HG03354 (cell line): ENCODE results near the gene C1QTNF8.

Experiments
- ATAC-seq: cut with Tn5 transposase; IDR thresholded peaks from one replicate; pipeline ENCODE4 v1.9.1; 2021; ENCODE audit warnings: mild to moderate bottlenecking; ENCODE audit not compliant: unreplicated experiment, poor library complexity, severe bottlenecking

The C1QTNF8 gene

DNA sequence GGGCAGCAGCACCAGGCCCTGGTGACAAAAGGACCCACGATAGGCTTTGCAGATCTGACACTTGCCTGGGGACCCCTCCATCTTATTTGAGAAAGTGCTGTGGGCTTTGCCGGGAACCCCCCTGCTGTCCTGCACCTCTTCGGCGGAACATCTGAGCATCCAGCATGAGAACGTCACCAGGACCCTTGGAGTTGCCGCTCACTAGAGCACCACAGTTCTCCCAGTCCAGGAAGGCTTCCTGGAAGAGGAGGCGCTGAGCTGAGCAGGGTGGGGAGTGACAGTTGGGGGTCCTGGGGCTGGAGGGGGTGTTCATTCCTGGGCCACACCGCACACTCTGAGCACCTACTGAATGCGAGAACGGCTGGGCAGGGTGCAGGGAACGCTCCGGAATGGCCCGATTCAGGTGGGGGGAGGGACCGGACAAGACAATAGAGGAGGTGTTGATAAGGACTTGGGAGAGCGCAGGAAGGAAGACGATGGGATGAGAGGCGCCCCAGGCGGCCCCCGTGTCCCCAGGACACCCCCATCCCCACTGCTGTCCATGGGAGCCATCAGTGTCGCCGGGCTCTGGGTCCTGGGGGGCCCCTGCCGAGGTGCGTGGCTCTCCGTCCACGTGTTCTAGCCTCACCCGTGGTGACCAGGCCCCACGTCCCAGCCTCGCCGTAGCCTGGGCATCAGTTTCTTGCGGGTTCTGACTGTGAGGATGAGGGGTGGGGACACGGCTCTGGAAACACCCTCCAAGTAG, 32.1 kb upstream of the C1QTNF8 start:
- ATAC-seq: no peak

- ATAC-seq: no peak
Measured at GRCh38 chr16:1127101-1127500, 31.1 kb upstream of the C1QTNF8 start.

DNA sequence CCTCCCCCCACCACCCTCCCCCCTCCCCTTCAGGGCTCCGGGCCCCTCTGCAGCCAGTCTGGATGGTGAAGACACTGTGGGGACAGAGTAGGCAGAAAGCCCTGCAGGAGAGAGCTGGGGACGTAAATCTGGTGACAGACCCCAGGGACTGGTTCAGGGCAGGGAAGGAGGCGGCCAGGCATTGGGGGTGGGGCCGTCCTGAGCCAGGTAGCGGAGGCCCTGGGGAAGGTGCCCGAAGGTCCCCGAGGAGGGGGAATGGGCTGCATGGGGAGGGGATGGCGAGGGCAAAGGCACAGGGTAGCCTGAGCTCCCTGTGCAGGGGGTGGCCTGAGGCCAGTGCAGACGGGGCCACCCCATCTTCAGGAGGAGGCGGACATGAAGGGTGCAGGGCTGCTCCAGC, 30.5 kb upstream of the C1QTNF8 start:
- ATAC-seq: no peak

- ATAC-seq: no peak
Measured at GRCh38 chr16:1126044-1126443, 30.0 kb upstream of the C1QTNF8 start.

- no peak for ATAC-seq
Measured at GRCh38 chr16:1125471-1125870, 29.4 kb upstream of the C1QTNF8 start.

GRCh38 chr16:1124795-1125194, 28.8 kb upstream of the C1QTNF8 start:
- no peak for ATAC-seq

- no peak for ATAC-seq
Measured at GRCh38 chr16:1124291-1124690, 28.2 kb upstream of the C1QTNF8 start.

GRCh38 chr16:1123525-1124230, 27.6 kb upstream of the C1QTNF8 start:
- no peak for ATAC-seq

GRCh38 chr16:1122398-1122765, 26.3 kb upstream of the C1QTNF8 start:
- ATAC-seq: no peak

- no peak for ATAC-seq
Measured at GRCh38 chr16:1121601-1122397, 25.8 kb upstream of the C1QTNF8 start.

GRCh38 chr16:1121009-1121408, 25.0 kb upstream of the C1QTNF8 start:
- ATAC-seq: no peak

GRCh38 chr16:1120577-1120941, 24.5 kb upstream of the C1QTNF8 start:
- ATAC-seq: no peak

DNA sequence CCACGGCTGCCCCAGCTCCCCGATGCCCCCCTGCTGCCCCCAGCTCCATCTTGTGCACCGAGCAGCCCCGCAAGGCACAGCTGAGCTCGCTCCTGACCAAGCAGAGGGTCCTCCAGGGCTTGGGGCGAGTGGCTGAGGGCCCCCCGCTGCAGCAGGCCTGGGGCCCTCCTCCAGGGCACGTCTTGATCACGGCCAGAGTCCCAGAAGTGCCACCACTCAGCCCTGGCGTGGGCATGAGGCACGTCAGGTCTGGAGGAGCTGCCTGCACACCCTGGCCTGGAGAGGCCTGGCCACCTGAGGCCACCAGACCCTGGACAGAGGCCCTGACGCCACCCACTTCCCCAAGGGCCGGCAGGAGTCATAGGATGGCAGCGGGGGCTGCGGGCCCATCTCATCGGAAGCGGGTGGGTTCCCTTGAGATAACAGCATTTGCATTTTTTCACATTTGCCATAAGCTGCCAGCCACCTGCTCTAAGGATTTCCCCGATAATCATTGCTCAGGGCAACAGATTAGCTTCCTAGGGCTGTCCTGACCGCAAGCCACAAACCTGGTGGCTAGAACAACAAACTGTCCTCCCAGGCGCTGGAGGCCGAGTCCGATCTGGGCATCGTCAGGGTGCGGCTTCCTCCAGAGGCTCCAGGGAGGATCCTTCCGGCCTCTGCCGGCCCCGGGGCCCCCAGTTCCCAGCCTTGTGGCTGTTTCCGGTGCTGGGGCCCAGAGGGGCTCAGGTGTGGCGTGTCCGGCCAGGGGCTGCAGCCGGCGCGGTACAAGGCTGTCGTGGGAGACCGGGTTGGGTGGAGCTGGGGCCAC, 23.9 kb upstream of the C1QTNF8 start:
- no peak for ATAC-seq

DNA sequence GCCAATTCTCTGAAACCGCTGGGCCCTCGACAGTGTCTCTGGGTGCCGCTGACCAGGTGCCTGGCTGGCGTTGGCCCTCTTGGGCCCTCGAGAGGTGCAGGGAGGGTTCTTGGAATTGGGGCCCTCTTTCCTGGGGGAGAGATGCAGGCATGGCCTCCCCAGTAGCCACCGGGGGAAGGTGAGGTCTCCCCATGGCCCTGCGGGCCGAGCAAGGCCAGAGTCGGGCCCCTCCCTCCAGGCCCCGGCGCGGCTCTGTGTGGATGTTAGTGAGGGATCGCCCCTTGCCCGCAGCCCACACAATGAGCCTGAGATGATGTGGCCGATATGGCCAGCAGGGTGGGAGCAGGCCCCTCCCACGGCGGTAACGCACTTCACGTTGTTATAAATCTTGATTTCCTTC, 23.1 kb upstream of the C1QTNF8 start:
- ATAC-seq: no peak

GRCh38 chr16:1117926-1118325, 21.9 kb upstream of the C1QTNF8 start:
- ATAC-seq: no peak

DNA sequence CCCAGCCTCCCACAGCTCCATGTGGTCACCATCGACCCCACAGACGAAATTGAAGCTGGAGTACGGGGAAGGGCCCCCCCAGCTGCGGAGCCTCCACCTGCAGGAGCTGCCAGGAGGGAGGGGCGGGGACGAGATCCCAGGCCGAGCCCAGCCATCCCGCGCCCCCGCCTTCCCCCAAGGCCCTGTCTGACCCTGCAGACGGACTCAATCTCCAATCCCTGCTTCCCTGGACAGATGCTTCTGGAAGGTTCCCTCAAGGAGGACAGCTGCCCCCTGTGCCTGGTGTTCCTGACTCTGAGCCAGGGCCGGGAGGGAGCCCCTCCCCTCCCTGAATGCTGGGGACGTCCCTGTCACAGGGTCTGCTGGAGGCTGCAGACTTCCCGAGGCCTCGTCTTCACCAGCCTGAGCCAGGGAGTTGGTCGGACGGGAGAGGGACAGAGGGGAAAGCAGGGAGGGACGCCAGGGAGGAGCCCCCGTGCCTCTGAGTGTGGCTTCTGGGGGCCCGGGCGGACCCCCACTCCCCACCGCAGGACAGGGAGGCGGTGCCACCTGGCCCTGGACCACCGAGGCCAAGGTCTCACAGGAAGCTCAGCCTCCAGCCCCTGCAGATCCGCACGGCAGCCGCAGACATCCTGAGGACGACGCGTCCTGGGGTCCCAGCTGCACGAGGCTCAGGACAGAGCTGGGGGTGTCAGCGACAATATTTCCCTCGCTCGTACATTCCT, 21.3 kb upstream of the C1QTNF8 start:
- no peak for ATAC-seq

GRCh38 chr16:1116693-1117077, 20.6 kb upstream of the C1QTNF8 start:
- ATAC-seq: no peak

GRCh38 chr16:1113889-1114526, 18.0 kb upstream of the C1QTNF8 start:
- ATAC-seq: no peak

DNA sequence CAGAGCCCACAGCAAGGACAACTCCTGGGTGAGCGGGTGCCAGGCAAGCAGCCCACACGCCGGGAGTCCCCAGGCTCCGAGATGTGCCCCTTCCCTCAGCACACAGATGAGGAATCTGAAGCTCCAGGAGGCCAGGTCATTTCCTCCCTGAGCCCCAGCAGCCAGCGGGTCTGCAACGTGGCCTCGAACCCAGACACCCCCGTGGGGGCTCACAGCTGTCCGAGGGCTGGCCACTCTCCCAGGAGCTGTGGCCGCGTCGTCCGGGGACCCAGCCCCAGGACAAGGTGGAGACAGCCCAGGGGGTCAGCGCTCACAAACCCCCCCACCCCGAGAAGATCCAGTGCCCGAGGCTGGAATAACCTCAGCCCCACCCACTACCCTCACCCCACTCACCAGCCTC, 17.4 kb upstream of the C1QTNF8 start:
- no peak for ATAC-seq
